Endothelial cell of umbilical vein (primary cell): Measurements from ENCODE around the gene ISOC1. TPM values are rescaled to one million over a fixed set of nuclear protein-coding genes. Genes with fewer than 3 reads are reported as not detected.

ENCODE experiments used
- BruUV-seq: library from RNA; stranded (reverse); fragments of 400-500 nt; replicated peaks from 2 replicates; lab custom pipeline; 2021; lab: Mats Ljungman, UMichigan
- CTCF ChIA-PET: fragments of 300-600, 350-600 bp; sonication (Branson Sonifier 250); formaldehyde crosslinking; loops from one replicate; lab custom pipeline; 2021; ENCODE audit warnings: antibody characterized with exemption, inconsistent platforms; lab: Charles Lee
- POLR2A ChIA-PET: fragments of 300-600, 350-600 bp; sonication (Branson Sonifier 250); formaldehyde crosslinking; loops from one replicate; lab custom pipeline; 2021; ENCODE audit warnings: antibody characterized with exemption, inconsistent platforms; lab: Charles Lee
- DNase-seq: peaks from one replicate; pipeline ENCODE4 v3.0.0-alpha.2; 2011; ENCODE audit warnings: low read depth, low spot score
- FAIRE-seq: peaks from 2 replicates; lab custom pipeline; 2011; peaks lifted over from hg19 to GRCh38; lab: Jason Lieb, UNC
- H2AFZ ChIP-seq: 2 replicates; pipeline ENCODE4 v1.6.0; 2012; ENCODE audit warnings: low read depth, low read length, control low read depth, inconsistent platforms
- H3K27ac ChIP-seq: 2 replicates; pipeline ENCODE4 v1.5.1; 2011; ENCODE audit warnings: low read depth, mild to moderate bottlenecking, control low read depth, low read length, moderate library complexity; ENCODE audit not compliant: insufficient read depth
- H3K27me3 ChIP-seq, 2 experiments: 2 replicates each; pipeline versions ENCODE4 v1.6.0 to v1.6.1; 2011; ENCODE audit warnings: low read length in 2 of 2, mixed read lengths in 1 of 2; ENCODE audit not compliant: control insufficient read depth in 2 of 2, insufficient read depth in 2 of 2
- H3K36me3 ChIP-seq, 2 experiments: 2 replicates in 1 of 2; 3 replicates in 1 of 2; pipeline ENCODE4 v1.5.1; 2011; ENCODE audit warnings: low read length in 2 of 2, mild to moderate bottlenecking in 1 of 2, moderate library complexity in 1 of 2; ENCODE audit not compliant: control insufficient read depth in 2 of 2, insufficient read depth in 2 of 2; ENCODE audit errors: extremely low read depth in 1 of 2
- H3K4me1 ChIP-seq: 3 replicates; pipeline ENCODE4 v1.5.1; 2011; ENCODE audit warnings: mild to moderate bottlenecking, low read length; ENCODE audit not compliant: control insufficient read depth, insufficient read depth; ENCODE audit errors: extremely low read depth
- H3K4me2 ChIP-seq: 2 replicates; pipeline ENCODE4 v1.6.1; 2011; ENCODE audit warnings: low read length, control low read depth, mixed read lengths; ENCODE audit not compliant: insufficient read depth
- H3K4me3 ChIP-seq, 3 experiments: fragments of 200-600 bp in 1 of 3; sonication (generic), shearing (Covaris generic) in 1 of 3; replicated peaks in 1 of 3; 2 replicates each; pipeline ENCODE4 v1.5.1; 2011 to 2016; ENCODE audit warnings: control low read depth in 3 of 3, low read length in 3 of 3, mild to moderate bottlenecking in 2 of 3, inconsistent platforms in 1 of 3, low read depth in 1 of 3, moderate library complexity in 1 of 3; ENCODE audit not compliant: insufficient read depth in 1 of 3
- H3K79me2 ChIP-seq: 2 replicates; pipeline ENCODE4 v1.6.0; 2012; ENCODE audit warnings: low read length, inconsistent platforms; ENCODE audit not compliant: control insufficient read depth, insufficient read depth
- H3K9ac ChIP-seq: replicated peaks from 2 replicates; pipeline ENCODE3; 2011; ENCODE audit warnings: low read length, control low read depth; ENCODE audit not compliant: insufficient read depth; ENCODE audit errors: extremely low read depth
- H3K9me1 ChIP-seq: replicated peaks from 3 replicates; pipeline ENCODE4 v1.6.0; 2011; ENCODE audit warnings: mild to moderate bottlenecking, low read length; ENCODE audit not compliant: control insufficient read depth, insufficient read depth; ENCODE audit errors: extremely low read depth
- H3K9me3 ChIP-seq: replicated peaks from 2 replicates; pipeline ENCODE4 v1.5.1; 2012; ENCODE audit warnings: low read length, inconsistent platforms; ENCODE audit not compliant: control insufficient read depth, insufficient read depth
- H4K20me1 ChIP-seq: replicated peaks from 2 replicates; pipeline ENCODE3; 2011; ENCODE audit warnings: mild to moderate bottlenecking, low read length; ENCODE audit not compliant: control insufficient read depth, insufficient read depth; ENCODE audit errors: extremely low read depth
- CTCF ChIP-seq, 2 donors: IDR thresholded peaks; 1 replicate in 1 of 2; 2 replicates in 1 of 2; pipeline ENCODE4 v1.5.1; 2011; ENCODE audit warnings: low read length in 2 of 2, mild to moderate bottlenecking in 2 of 2, moderate library complexity in 2 of 2, control low read depth in 1 of 2, inconsistent platforms in 1 of 2, low read depth in 1 of 2; ENCODE audit not compliant: insufficient read depth in 1 of 2; ENCODE audit errors: extremely low read depth in 1 of 2
- EZH2 ChIP-seq: IDR thresholded peaks from 2 replicates; pipeline ENCODE4 v1.6.1; 2012; ENCODE audit warnings: borderline replicate concordance, low read depth, mild to moderate bottlenecking, moderate library complexity, low read length, inconsistent platforms; ENCODE audit not compliant: severe bottlenecking
- FOS ChIP-seq: IDR thresholded peaks from 2 replicates; pipeline ENCODE4 v1.6.1; 2011; ENCODE audit warnings: mild to moderate bottlenecking, low read length, moderate library complexity, borderline replicate concordance; ENCODE audit not compliant: insufficient read depth
- GATA2 ChIP-seq: IDR thresholded peaks from 2 replicates; pipeline ENCODE4 v1.7.0; 2011; ENCODE audit warnings: low read depth, mild to moderate bottlenecking, moderate library complexity, mixed read lengths, low read length; ENCODE audit not compliant: insufficient read length, insufficient read depth
- JUN ChIP-seq: IDR thresholded peaks from 2 replicates; pipeline ENCODE4 v1.6.1; 2011; ENCODE audit warnings: borderline replicate concordance, low read depth; ENCODE audit not compliant: insufficient read length, insufficient read depth
- MAX ChIP-seq: IDR thresholded peaks from 2 replicates; pipeline ENCODE4 v1.6.1; 2011; ENCODE audit not compliant: insufficient read depth, insufficient read length
- MYC ChIP-seq: IDR thresholded peaks from one replicate; pipeline ENCODE4 v1.6.1; 2011; ENCODE audit warnings: mild to moderate bottlenecking, low read depth, low read length
- POLR2A ChIP-seq: IDR thresholded peaks from 2 replicates; pipeline ENCODE4 v1.6.1; 2012; ENCODE audit warnings: low read depth, mild to moderate bottlenecking, control low read depth, low read length
- POLR2AphosphoS5 ChIP-seq: IDR thresholded peaks from 2 replicates; pipeline ENCODE4 v1.6.1; 2012; ENCODE audit warnings: low read depth, mild to moderate bottlenecking, control low read depth, low read length, moderate library complexity; ENCODE audit not compliant: insufficient read depth
- dilution Hi-C: fragments of 300-500 bp; cut with MboI; formaldehyde crosslinking; loops from one replicate; pipeline ENCODE4 v1.15.0; 2019; ENCODE audit warnings: low sequenced_read_pairs; ENCODE audit not compliant: extremely low pct_ligation_motif_present
- intact Hi-C: fragments of 100-400 bp; cut with micrococcal nuclease; formaldehyde crosslinking; loops from one replicate; pipeline ENCODE4 v1.10.0; 2022
- polyA plus RNA-seq, 4 experiments: library from polyadenylated mRNA; depleted of rRNA in 3 of 4; stranded (reverse) in 3 of 4; unstranded in 1 of 4; fragments of >200 nt; gene quantifications; 2 replicates each; pipeline versions ENCODE4 v1.2.1 to v1.2.3, GENCODE V29; 2011 to 2012; ENCODE audit warnings: missing spikeins in 1 of 4
- total RNA-seq: library from RNA; stranded (reverse); gene quantifications from 2 replicates; pipeline ENCODE4 v1.2.3, GENCODE V29; 2021

Gene ISOC1
- total and polyA plus RNA-seq, 2 donors (not counting 3 experiments of a cell fraction or from before 2014, with no cell fraction given), result 21.4 to 21.6 TPM

- no TSS peak for BruUV-seq
- Histone ChIP-seq H3K27ac (no peak overlapping the region), H3K9ac (no peak overlapping the region), H3K4me1 (no peaks in the 10 kb centered on the region), H3K36me3 (no peaks in the 10 kb centered on the region), H2AFZ (no peak overlapping the region), H3K4me3 (no peak overlapping the region), H3K4me2 (no peak overlapping the region), H4K20me1 (no peaks in the 10 kb centered on the region), H3K9me3 (no peaks in the 10 kb centered on the region), H3K27me3 (no peaks in the 10 kb centered on the region), H3K9me1 (no peaks in the 10 kb centered on the region), H3K79me2 (no peaks in the 10 kb centered on the region)
- dilution Hi-C loops, result no loop called here
- TF ChIP-seq JUN (no peak), MAX (no peak), GATA2 (no peak), EZH2 (no peak), POLR2A (no peak), FOS (no peak), MYC (no peak), POLR2AphosphoS5 (no peak), CTCF (IDR thresholded peaks at IDR 0.05; ENCODE audit: extremely low read depth in 1 of 2, insufficient read depth in 1 of 2, low read depth in 1 of 2, low read length in 2 of 2) (no peak)
- POLR2A ChIA-PET, result no interaction called here
- no peak for DNase-seq
- no peak for FAIRE-seq
- intact Hi-C loops, result no loop called here
- CTCF ChIA-PET, result interaction anchor here (0.7 kb wide), 1 partner anchor 148 kb away, joined by 6 read pairs; no protein-coding TSS in a partner anchor
Observed at GRCh38 chr5:129053438-129053837, 41.1 kb upstream of the ISOC1 start.
